Liver (tissue), 9 donors: ENCODE results near the gene AK5. TPM values are rescaled to one million over a fixed set of nuclear protein-coding genes. Genes with fewer than 3 reads are reported as not detected.

Source experiments
- DNase-seq: peaks from one replicate; pipeline ENCODE4 v3.0.0-alpha.2; 2017; ENCODE audit warnings: low spot score
- H3K27ac ChIP-seq, 2 donors: one replicate each; pipeline ENCODE4 v1.7.0; 2013; ENCODE audit warnings: inconsistent platforms in 2 of 2, low read length in 2 of 2, control low read depth in 1 of 2, low read depth in 1 of 2, mild to moderate bottlenecking in 1 of 2
- H3K27me3 ChIP-seq, 4 donors: one replicate each; pipeline versions ENCODE4 v1.6.1 to v1.7.0; 2013; ENCODE audit warnings: low read length in 3 of 4, inconsistent platforms in 1 of 4, mild to moderate bottlenecking in 1 of 4, moderate library complexity in 1 of 4; ENCODE audit not compliant: control insufficient read depth in 4 of 4, insufficient read depth in 4 of 4
- H3K36me3 ChIP-seq, 4 donors: one replicate each; pipeline versions ENCODE4 v1.6.1 to v1.7.0; 2013; ENCODE audit warnings: low read length in 3 of 4, mild to moderate bottlenecking in 3 of 4, low read depth in 1 of 4, moderate library complexity in 1 of 4; ENCODE audit not compliant: control insufficient read depth in 4 of 4, insufficient read depth in 3 of 4
- H3K4me1 ChIP-seq, 4 donors: one replicate each; pipeline versions ENCODE4 v1.6.1 to v1.7.0; 2013; ENCODE audit warnings: low read length in 3 of 4, mild to moderate bottlenecking in 3 of 4, moderate library complexity in 1 of 4; ENCODE audit not compliant: control insufficient read depth in 4 of 4, insufficient read depth in 4 of 4
- H3K4me3 ChIP-seq, 3 donors: one replicate each; pipeline versions ENCODE4 v1.6.1 to v1.7.0; 2013; ENCODE audit warnings: low read length in 3 of 3, control low read depth in 1 of 3, low read depth in 1 of 3, mild to moderate bottlenecking in 1 of 3
- H3K9ac ChIP-seq, 2 donors: one replicate each; pipeline ENCODE4 v1.7.0; 2013; ENCODE audit warnings: low read length in 2 of 2, mild to moderate bottlenecking in 2 of 2, moderate library complexity in 2 of 2, control low read depth in 1 of 2, low read depth in 1 of 2
- H3K9me3 ChIP-seq, 4 donors: one replicate each; pipeline versions ENCODE4 v1.6.1 to v1.7.0; 2013; ENCODE audit warnings: low read length in 3 of 4; ENCODE audit not compliant: control insufficient read depth in 4 of 4
- EGR1 ChIP-seq, 2 donors: IDR thresholded peaks; 2 replicates each; pipeline ENCODE4 v1.6.1; 2016 to 2018; ENCODE audit warnings: antibody characterized with exemption in 2 of 2, low read depth in 2 of 2
- FOXA1 ChIP-seq: IDR thresholded peaks from 2 replicates; pipeline ENCODE4 v1.6.1; 2016; ENCODE audit warnings: antibody characterized with exemption
- FOXA2 ChIP-seq: IDR thresholded peaks from 2 replicates; pipeline ENCODE4 v1.6.1; 2016; ENCODE audit warnings: antibody characterized with exemption
- GABPA ChIP-seq, 2 donors: IDR thresholded peaks in 1 of 2; conservative IDR thresholded peaks in 1 of 2; 2 replicates each; pipeline ENCODE4 v1.6.1; 2016; ENCODE audit warnings: antibody characterized with exemption in 2 of 2, mild to moderate bottlenecking in 1 of 2, moderate library complexity in 1 of 2
- HNF4A ChIP-seq, 2 donors: conservative IDR thresholded peaks; 2 replicates each; pipeline ENCODE4 v1.6.1; 2016; ENCODE audit warnings: antibody characterized with exemption in 2 of 2, mild to moderate bottlenecking in 2 of 2
- HNF4G ChIP-seq: IDR thresholded peaks from 2 replicates; pipeline ENCODE4 v1.6.1; 2016; ENCODE audit warnings: antibody characterized with exemption
- JUND ChIP-seq, 2 donors: IDR thresholded peaks; 2 replicates each; pipeline ENCODE4 v1.6.1; 2016; ENCODE audit warnings: antibody characterized with exemption in 2 of 2
- NR2F2 ChIP-seq: IDR thresholded peaks from 2 replicates; pipeline ENCODE4 v1.6.1; 2016; ENCODE audit warnings: antibody characterized with exemption
- RAD21 ChIP-seq, 2 donors: IDR thresholded peaks; 2 replicates each; pipeline ENCODE4 v1.6.1; 2016; ENCODE audit warnings: antibody characterized with exemption in 2 of 2, mild to moderate bottlenecking in 2 of 2
- RXRA ChIP-seq, 2 donors: IDR thresholded peaks; 2 replicates each; pipeline ENCODE4 v1.6.1; 2017 to 2018; ENCODE audit warnings: antibody characterized with exemption in 2 of 2, mild to moderate bottlenecking in 1 of 2
- SP1 ChIP-seq: IDR thresholded peaks from 2 replicates; pipeline ENCODE4 v1.6.1; 2018; ENCODE audit warnings: antibody characterized with exemption, mild to moderate bottlenecking
- TAF1 ChIP-seq: conservative IDR thresholded peaks from 2 replicates; pipeline ENCODE4 v1.6.1; 2016; ENCODE audit warnings: antibody characterized with exemption, mild to moderate bottlenecking
- YY1 ChIP-seq: IDR thresholded peaks from 2 replicates; pipeline ENCODE4 v1.6.1; 2016; ENCODE audit warnings: antibody characterized with exemption, mild to moderate bottlenecking
- WGBS: extraction: QIAGEN DNeasy Blood & Tissue Kit; methylation state at CpG from one replicate; pipeline ENCODE4 v1.1.7; 2013; 5-methylcytosine and 5-hydroxymethylcytosine counted together
- polyA plus RNA-seq, 2 donors: library from polyadenylated mRNA; stranded (reverse) in 1 of 2; unstranded in 1 of 2; fragments of 200-250 nt in 1 of 2; fragments of >200 nt in 1 of 2; fragmentation: Nextera tagmentation in 1 of 2; extraction: Ambion mirVana in 1 of 2; gene quantifications; one replicate each; pipeline versions ENCODE4 v1.2.1 to v1.2.3, GENCODE V29; 2013 to 2015
- total RNA-seq, 2 donors: library from RNA; depleted of rRNA; stranded (reverse); fragments of >200 nt; gene quantifications; one replicate each; pipeline ENCODE4 v1.2.3, GENCODE V29; 2014
- TF ChIP-seq, protein P1 (sequence below): IDR thresholded peaks from 2 replicates; pipeline ENCODE4 v1.6.1; 2016; ENCODE audit warnings: antibody characterized with exemption
- TF ChIP-seq, protein P2 (sequence below): IDR thresholded peaks from 2 replicates; pipeline ENCODE4 v1.6.1; 2016; ENCODE audit warnings: antibody characterized with exemption, mild to moderate bottlenecking
- TF ChIP-seq, protein P3 (sequence below): IDR thresholded peaks from 2 replicates; pipeline ENCODE4 v1.6.1; 2016; ENCODE audit warnings: antibody characterized with exemption
- TF ChIP-seq, protein P4 (sequence below): IDR thresholded peaks from 2 replicates; pipeline ENCODE4 v1.6.1; 2016; ENCODE audit warnings: antibody characterized with exemption
- TF ChIP-seq, protein P5 (sequence below): fragments of 150-350 bp; IDR thresholded peaks from 2 replicates; pipeline ENCODE4 v1.5.1; 2017; ENCODE audit warnings: improper control_type of control experiment, low read depth, low read length; ENCODE audit not compliant: missing input control
- donor health status: healthy.
- donor health status: healthy.
- donor health status: healthy.
- donor health status: healthy.
- donor health status: healthy.

Gene AK5
- total and polyA plus RNA-seq, 4 donors = 0.12 to 0.33 (median 0.23) TPM

DNA sequence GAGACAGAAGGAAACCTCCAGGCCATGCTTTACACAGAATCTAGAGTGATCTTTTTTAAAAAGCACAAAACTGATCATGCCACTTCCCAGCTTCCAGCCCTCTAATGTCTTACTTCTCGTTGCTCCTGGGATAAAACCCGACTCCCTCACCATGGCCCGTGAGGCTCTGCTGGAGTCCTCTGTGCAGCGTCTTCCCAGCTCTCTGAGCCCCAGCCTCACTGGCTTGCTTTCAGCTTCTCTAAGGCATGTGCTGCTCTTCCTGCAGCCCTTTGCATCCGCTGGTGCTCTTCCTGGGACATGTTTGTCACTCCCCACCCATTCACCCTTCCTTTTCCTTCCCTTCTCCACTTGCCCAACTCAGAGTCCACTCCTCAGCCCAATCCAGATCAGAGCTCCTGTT is 184.1 kb downstream of the AK5 start:
- H3K4me3 ChIP-seq = no peak overlapping the region
- no peaks in the 10 kb centered on the region for H3K27me3 ChIP-seq
- H3K27ac ChIP-seq = no peak overlapping the region
- WGBS = 76% methylated on average over 5 of the region's 5 CpGs
- no peaks in the 10 kb centered on the region for H3K4me1 ChIP-seq
- no peak overlapping the region for H3K9ac ChIP-seq
- H3K9me3 ChIP-seq = no peaks in the 10 kb centered on the region
- no peak for TF ChIP-seq NR2F2
- TF ChIP-seq YY1 = no peak
- TF ChIP-seq FOXA2 = no peak
- TF ChIP-seq, protein P1, sequence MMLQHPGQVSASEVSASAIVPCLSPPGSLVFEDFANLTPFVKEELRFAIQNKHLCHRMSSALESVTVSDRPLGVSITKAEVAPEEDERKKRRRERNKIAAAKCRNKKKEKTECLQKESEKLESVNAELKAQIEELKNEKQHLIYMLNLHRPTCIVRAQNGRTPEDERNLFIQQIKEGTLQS = no peak
- TF ChIP-seq EGR1 (IDR thresholded peaks at IDR 0.05; ENCODE audit: low read depth in 2 of 2) = no peak
- TF ChIP-seq TAF1 = no peak
- TF ChIP-seq JUND (IDR thresholded peaks at IDR 0.05) = no peak
- TF ChIP-seq RXRA (IDR thresholded peaks at IDR 0.05) = no peak
- no peak for TF ChIP-seq SP1
- TF ChIP-seq, protein P2, sequence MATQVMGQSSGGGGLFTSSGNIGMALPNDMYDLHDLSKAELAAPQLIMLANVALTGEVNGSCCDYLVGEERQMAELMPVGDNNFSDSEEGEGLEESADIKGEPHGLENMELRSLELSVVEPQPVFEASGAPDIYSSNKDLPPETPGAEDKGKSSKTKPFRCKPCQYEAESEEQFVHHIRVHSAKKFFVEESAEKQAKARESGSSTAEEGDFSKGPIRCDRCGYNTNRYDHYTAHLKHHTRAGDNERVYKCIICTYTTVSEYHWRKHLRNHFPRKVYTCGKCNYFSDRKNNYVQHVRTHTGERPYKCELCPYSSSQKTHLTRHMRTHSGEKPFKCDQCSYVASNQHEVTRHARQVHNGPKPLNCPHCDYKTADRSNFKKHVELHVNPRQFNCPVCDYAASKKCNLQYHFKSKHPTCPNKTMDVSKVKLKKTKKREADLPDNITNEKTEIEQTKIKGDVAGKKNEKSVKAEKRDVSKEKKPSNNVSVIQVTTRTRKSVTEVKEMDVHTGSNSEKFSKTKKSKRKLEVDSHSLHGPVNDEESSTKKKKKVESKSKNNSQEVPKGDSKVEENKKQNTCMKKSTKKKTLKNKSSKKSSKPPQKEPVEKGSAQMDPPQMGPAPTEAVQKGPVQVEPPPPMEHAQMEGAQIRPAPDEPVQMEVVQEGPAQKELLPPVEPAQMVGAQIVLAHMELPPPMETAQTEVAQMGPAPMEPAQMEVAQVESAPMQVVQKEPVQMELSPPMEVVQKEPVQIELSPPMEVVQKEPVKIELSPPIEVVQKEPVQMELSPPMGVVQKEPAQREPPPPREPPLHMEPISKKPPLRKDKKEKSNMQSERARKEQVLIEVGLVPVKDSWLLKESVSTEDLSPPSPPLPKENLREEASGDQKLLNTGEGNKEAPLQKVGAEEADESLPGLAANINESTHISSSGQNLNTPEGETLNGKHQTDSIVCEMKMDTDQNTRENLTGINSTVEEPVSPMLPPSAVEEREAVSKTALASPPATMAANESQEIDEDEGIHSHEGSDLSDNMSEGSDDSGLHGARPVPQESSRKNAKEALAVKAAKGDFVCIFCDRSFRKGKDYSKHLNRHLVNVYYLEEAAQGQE = no peak
- TF ChIP-seq, protein P3, sequence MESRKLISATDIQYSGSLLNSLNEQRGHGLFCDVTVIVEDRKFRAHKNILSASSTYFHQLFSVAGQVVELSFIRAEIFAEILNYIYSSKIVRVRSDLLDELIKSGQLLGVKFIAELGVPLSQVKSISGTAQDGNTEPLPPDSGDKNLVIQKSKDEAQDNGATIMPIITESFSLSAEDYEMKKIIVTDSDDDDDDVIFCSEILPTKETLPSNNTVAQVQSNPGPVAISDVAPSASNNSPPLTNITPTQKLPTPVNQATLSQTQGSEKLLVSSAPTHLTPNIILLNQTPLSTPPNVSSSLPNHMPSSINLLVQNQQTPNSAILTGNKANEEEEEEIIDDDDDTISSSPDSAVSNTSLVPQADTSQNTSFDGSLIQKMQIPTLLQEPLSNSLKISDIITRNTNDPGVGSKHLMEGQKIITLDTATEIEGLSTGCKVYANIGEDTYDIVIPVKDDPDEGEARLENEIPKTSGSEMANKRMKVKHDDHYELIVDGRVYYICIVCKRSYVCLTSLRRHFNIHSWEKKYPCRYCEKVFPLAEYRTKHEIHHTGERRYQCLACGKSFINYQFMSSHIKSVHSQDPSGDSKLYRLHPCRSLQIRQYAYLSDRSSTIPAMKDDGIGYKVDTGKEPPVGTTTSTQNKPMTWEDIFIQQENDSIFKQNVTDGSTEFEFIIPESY = no peak
- TF ChIP-seq HNF4A (conservative IDR thresholded peaks at IDR 0.05) = no peak
- TF ChIP-seq RAD21 (IDR thresholded peaks at IDR 0.05) = no peak
- TF ChIP-seq, protein P4, sequence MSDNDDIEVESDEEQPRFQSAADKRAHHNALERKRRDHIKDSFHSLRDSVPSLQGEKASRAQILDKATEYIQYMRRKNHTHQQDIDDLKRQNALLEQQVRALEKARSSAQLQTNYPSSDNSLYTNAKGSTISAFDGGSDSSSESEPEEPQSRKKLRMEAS = no peak
- no peak for TF ChIP-seq FOXA1
- TF ChIP-seq HNF4G = no peak
- no peak for TF ChIP-seq GABPA (IDR thresholded peaks at IDR 0.05 in 1 of 2, conservative IDR thresholded peaks at IDR 0.05 in 1 of 2)
- TF ChIP-seq, protein P5, sequence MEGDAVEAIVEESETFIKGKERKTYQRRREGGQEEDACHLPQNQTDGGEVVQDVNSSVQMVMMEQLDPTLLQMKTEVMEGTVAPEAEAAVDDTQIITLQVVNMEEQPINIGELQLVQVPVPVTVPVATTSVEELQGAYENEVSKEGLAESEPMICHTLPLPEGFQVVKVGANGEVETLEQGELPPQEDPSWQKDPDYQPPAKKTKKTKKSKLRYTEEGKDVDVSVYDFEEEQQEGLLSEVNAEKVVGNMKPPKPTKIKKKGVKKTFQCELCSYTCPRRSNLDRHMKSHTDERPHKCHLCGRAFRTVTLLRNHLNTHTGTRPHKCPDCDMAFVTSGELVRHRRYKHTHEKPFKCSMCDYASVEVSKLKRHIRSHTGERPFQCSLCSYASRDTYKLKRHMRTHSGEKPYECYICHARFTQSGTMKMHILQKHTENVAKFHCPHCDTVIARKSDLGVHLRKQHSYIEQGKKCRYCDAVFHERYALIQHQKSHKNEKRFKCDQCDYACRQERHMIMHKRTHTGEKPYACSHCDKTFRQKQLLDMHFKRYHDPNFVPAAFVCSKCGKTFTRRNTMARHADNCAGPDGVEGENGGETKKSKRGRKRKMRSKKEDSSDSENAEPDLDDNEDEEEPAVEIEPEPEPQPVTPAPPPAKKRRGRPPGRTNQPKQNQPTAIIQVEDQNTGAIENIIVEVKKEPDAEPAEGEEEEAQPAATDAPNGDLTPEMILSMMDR = no peak
- DNase-seq = no peak
- H3K36me3 ChIP-seq = no peaks in the 10 kb centered on the region
